ENCODE results near the gene RAET1L.
"Not testable (repeated sequence)": the region's sequence is repeated elsewhere in the genome, so short reads cannot be mapped to it uniquely, and the experiment has no call there.

RAET1L gene

GRCh38 chr6:149991472-149991795, 33.9 kb downstream of the RAET1L start:
- DNase-seq (ENCODE audit: low read depth in 2 of 2) = not testable (repeated sequence)

GRCh38 chr6:149990661-149991471, 34.5 kb downstream of the RAET1L start:
- no peak for DNase-seq (ENCODE audit: low read depth in 2 of 2)

GRCh38 chr6:149990212-149990660, 35.1 kb downstream of the RAET1L start:
- DNase-seq (ENCODE audit: low read depth in 2 of 2) = no peak

GRCh38 chr6:149988550-149989346, 36.6 kb downstream of the RAET1L start:
- no peak for DNase-seq (ENCODE audit: low read depth in 2 of 2)

GRCh38 chr6:149987602-149988107, 37.7 kb downstream of the RAET1L start:
- no peak for DNase-seq (ENCODE audit: low read depth in 2 of 2)

DNA sequence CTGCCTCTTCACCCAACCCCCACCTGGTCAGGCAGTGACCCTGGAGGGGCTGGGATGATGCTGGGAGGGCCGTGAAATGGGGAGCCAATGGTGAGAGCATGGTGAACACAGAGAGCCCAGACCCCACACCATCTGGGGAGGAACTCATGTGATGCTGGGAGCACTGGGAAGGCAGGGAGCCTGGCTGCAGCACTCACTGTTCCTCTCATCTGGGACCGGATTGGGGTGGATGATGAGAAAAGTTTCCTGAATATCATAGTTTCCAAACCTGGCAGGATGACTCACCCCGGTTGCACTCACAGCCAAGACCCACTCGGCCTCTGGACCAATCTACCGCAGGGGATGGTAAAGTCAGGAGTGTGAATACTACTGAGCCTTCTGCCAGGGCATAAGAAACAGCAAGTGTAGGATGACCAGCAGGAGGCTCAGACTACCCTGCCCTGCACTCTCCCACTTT, 39.8 kb downstream of the RAET1L start:
- DNase-seq (ENCODE audit: low read depth in 2 of 2) = no peak

DNA sequence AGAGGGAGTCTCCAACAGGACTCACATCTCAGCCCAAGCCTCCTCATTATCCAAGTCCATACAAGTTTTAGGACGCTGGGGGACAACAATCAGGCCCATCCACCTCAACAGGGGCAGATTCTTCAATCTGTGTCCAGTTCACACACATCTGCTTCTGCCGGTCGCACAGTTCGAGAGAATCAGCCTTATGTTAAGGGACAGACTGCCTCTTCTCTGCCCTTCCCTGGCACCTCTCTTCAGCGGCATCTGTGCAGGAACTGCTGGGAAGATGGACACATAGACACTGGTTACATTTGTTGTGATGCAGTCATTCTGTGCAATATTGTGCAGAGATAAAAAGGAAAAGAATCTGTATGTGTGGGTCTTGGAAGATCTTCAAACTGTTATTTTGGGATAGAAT, 40.6 kb downstream of the RAET1L start:
- DNase-seq (ENCODE audit: low read depth in 2 of 2) = no peak

DNA sequence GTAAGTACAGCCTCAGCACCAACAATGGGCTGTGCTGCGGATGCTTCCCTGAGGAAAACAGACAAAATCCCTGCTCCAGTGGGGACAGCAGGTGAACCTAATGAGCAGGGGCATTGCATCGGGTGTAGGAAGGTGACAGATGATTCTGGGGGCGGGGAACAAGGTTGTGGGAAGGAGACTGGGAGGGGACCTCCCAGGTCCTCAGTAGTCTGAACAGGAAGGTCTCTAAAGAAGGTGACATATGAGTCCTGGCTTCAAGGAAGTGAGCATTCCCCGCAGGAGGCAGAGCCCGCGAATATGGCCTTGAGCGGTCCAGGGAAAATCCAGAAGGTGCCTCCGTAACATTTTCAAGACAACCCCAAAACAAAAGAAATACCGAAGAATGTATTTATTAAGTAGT, 42.2 kb downstream of the RAET1L start:
- no peak for DNase-seq (ENCODE audit: low read depth in 2 of 2)

DNA sequence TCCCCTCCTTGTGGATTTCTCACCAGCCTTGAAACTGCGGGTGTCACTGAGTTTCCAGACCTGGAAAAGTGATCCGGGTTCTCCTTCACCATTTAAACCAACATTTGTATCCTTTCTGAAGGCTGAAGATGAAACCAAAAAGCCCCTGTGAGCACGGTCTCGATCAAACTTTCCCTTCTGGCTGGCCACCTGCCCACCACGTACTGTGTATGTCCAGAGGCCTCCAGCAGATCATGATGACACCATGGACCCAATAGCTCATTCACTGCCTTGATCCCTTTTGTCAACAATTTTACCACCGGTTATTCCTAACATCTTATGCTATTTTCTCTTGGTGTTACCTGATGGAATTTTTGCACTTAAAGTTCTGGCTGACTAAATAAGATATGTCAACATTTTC, 46.0 kb downstream of the RAET1L start:
- no peak for DNase-seq (ENCODE audit: low read depth in 2 of 2)

GRCh38 chr6:149978610-149979009, 46.7 kb downstream of the RAET1L start:
- no peak for DNase-seq (ENCODE audit: low read depth in 2 of 2)

DNA sequence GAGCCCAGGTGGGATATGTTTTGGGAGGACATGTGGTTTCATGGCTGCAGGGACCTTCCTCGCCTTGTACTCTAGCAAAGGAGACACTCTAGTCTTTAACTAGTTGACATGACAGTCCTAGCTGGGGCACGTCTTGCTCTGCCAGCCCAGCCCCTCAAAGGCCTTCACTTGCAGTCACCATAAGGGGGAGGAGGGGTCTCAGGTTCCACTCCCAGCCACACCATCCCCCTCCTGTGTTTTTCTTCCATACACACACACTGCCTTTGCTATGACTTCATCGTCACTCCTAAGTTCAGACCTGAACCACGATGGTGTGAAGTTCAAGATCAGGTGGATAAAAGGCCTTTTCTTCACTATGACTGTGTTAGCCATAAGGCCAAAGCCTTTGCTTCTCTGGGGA, 48.1 kb downstream of the RAET1L start:
- no peak for DNase-seq (ENCODE audit: low read depth in 2 of 2)

- no peak for DNase-seq (ENCODE audit: low read depth in 2 of 2)
Observed at GRCh38 chr6:149975400-149975799, 49.9 kb downstream of the RAET1L start.

- no peak for DNase-seq (ENCODE audit: low read depth in 2 of 2)
Observed at GRCh38 chr6:149974825-149975224, 50.5 kb downstream of the RAET1L start.

DNA sequence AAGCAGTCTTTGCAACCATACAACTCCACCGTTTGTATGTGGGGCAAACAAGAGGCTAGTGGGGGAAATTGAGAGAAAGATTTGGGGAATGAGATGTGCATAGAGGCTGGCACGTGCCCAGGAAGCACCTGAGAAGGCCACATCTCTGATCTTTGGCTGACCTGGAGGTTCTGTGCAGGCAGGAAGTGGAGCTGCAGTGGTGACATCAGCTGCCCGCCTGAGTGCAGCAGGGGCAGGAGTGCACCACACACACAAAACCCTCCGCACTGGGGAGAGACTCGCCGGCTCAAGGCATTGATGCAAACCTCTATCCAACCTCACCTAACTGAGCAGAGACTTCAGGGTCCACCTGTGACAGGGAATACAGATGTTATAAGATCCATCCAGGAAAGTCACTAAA, 50.9 kb downstream of the RAET1L start:
- not testable (repeated sequence) for DNase-seq (ENCODE audit: low read depth in 2 of 2)

DNA sequence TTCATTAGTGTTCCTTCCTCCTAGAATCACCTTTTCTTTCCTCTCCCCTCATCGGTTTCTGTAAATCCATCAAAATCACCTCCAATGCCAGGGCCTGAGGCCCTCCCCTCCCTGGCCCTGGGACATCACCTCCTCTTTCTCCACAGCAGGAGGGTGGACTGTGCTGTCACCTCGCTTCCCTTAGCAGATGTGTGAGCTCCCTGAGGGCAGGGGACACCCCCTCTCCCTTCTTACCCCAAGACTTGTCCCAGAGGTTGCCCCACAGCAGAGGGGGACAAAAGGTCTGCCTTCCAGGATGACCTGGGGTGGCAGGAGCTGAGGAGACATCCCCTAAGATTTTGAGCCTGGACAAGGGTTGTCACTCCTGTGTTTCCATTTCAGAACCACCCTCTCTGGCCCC, 55.7 kb downstream of the RAET1L start:
- no peak for DNase-seq (ENCODE audit: low read depth in 2 of 2)

DNA sequence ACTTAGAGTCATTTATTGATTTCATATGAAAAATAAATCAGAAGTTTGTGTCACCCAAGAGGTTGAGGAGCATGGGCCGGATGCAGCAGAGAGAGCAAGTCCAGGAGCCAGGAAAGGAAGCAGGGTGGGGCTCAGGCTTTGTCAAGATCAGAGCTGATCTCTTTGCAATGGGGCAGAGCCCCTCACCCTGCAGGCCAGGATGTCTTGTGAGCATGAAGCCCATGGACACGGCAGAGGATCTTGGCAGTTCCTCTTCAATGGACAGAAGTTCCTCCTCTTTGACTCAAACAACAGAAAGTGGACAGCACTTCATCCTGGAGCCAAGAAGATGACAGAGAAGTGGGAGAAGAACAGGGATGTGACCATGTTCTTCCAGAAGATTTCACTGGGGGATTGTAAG, 56.4 kb downstream of the RAET1L start:
- DNase-seq (ENCODE audit: low read depth in 2 of 2) = not testable (repeated sequence)
